GM12878 (cell line): ENCODE data around the gene FUT7. TPM values are rescaled to one million over a fixed set of nuclear protein-coding genes. Genes with fewer than 3 reads are reported as not detected.

Experiments
- ATAC-seq: fragments of 200-7000 bp; cut with Tn5 transposase; 3 replicates; pipeline ENCODE4 v1.9.1; 2020; ENCODE audit warnings: mild to moderate bottlenecking, moderate library complexity
- BruUV-seq: library from RNA; stranded (reverse); fragments of 400-500 nt; replicated peaks from 2 replicates; lab custom pipeline; 2021; lab: Mats Ljungman, UMichigan
- CTCF ChIA-PET: fragments of 300-600 bp; sonication (Branson Sonifier 250); formaldehyde crosslinking; extraction: SDS; loops from one replicate; lab custom pipeline; 2021; ENCODE audit warnings: inconsistent platforms; lab: Yijun Ruan, JAX
- POLR2A ChIA-PET: fragments of 350-600 bp; formaldehyde crosslinking; extraction: SDS; loops from one replicate; lab custom pipeline; 2021; ENCODE audit warnings: inconsistent platforms; lab: Charles Lee
- RAD21 ChIA-PET: fragments of 300-600 bp; sonication (Branson Sonifier 250); formaldehyde crosslinking; loops from one replicate; lab custom pipeline; 2023; ENCODE audit warnings: antibody characterized with exemption; ENCODE audit not compliant: unreplicated experiment; lab: Charles Lee
- SMC1A ChIA-PET: fragments of 300-600 bp; sonication (Branson Sonifier 250); formaldehyde crosslinking; loops from one replicate; lab custom pipeline; 2023; ENCODE audit not compliant: unreplicated experiment, uncharacterized antibody; lab: Charles Lee
- DNase-seq: peaks from one replicate; pipeline ENCODE4 v3.0.0-alpha.2; 2011; ENCODE audit warnings: low read depth, low spot score
- FAIRE-seq: peaks from 3 replicates; lab custom pipeline; 2011; peaks lifted over from hg19 to GRCh38; lab: Jason Lieb, UNC
- H2AFZ ChIP-seq: 2 replicates; pipeline ENCODE4 v1.6.0; 2011; ENCODE audit warnings: low read depth, low read length, control low read depth; ENCODE audit not compliant: control insufficient read depth
- H3K27ac ChIP-seq: 2 replicates; pipeline ENCODE4 v1.5.1; 2011; ENCODE audit warnings: control low read depth; ENCODE audit not compliant: control insufficient read depth, insufficient read depth
- H3K27me3 ChIP-seq, 2 experiments: replicated peaks in 1 of 2; 2 replicates each; pipeline versions ENCODE4 v1.6.0 to v1.6.1; 2011; ENCODE audit warnings: low read length in 1 of 2; ENCODE audit not compliant: control insufficient read depth in 2 of 2, insufficient read depth in 2 of 2
- H3K36me3 ChIP-seq, 2 experiments: 2 replicates each; pipeline ENCODE4 v1.5.1; 2011; ENCODE audit warnings: low read length in 1 of 2; ENCODE audit not compliant: control insufficient read depth in 2 of 2, insufficient read depth in 2 of 2
- H3K4me1 ChIP-seq: 2 replicates; pipeline ENCODE4 v1.6.1; 2011; ENCODE audit warnings: mild to moderate bottlenecking, low read length, moderate library complexity, mixed read lengths; ENCODE audit not compliant: control insufficient read depth, insufficient read depth
- H3K4me2 ChIP-seq: 2 replicates; pipeline ENCODE4 v1.6.0; 2011; ENCODE audit warnings: control low read depth; ENCODE audit not compliant: control insufficient read depth, insufficient read depth
- H3K4me3 ChIP-seq: fragments of 200-600 bp; sonication (generic); 2 replicates; pipeline ENCODE4 v1.5.1; 2016
- H3K79me2 ChIP-seq: 2 replicates; pipeline ENCODE4 v1.6.0; 2011; ENCODE audit warnings: low read length; ENCODE audit not compliant: control insufficient read depth, insufficient read depth
- H3K9ac ChIP-seq: 2 replicates; pipeline ENCODE4 v1.8.0; 2011; ENCODE audit warnings: low read length, control low read depth, mixed read lengths; ENCODE audit not compliant: control insufficient read depth, insufficient read depth
- H3K9me3 ChIP-seq: replicated peaks from 3 replicates; pipeline ENCODE4 v1.5.1; 2011; ENCODE audit warnings: mild to moderate bottlenecking, low read length; ENCODE audit not compliant: control insufficient read depth, insufficient read depth
- H4K20me1 ChIP-seq: 2 replicates; pipeline ENCODE4 v1.6.0; 2011; ENCODE audit not compliant: control insufficient read depth, insufficient read depth
- E2F8 ChIP-seq: fragments of 450-650 bp; IDR thresholded peaks from 2 replicates; pipeline ENCODE4 v1.6.1; 2018; ENCODE audit warnings: mild to moderate bottlenecking, low read depth, moderate library complexity; ENCODE audit not compliant: partially characterized antibody
- NFYB ChIP-seq: IDR thresholded peaks from 2 replicates; pipeline ENCODE4 v1.6.1; 2011; ENCODE audit warnings: low read depth, mild to moderate bottlenecking, low read length, improper control_type of control experiment, moderate library complexity; ENCODE audit not compliant: insufficient read depth
- POLR2A ChIP-seq: IDR thresholded peaks from 2 replicates; pipeline ENCODE4 v1.6.1; 2011; ENCODE audit warnings: low read depth, mild to moderate bottlenecking, low read length
- SIN3A ChIP-seq: IDR thresholded peaks from 2 replicates; pipeline ENCODE4 v1.6.1; 2012; ENCODE audit warnings: low read depth, low read length, improper control_type of control experiment
- SMAD1 ChIP-seq: fragments of 450-650 bp; IDR thresholded peaks from 2 replicates; pipeline ENCODE4 v1.6.1; 2018; ENCODE audit warnings: mild to moderate bottlenecking, low read depth; ENCODE audit not compliant: partially characterized antibody
- WRNIP1 ChIP-seq: IDR thresholded peaks from 2 replicates; pipeline ENCODE4 v1.6.1; 2011; ENCODE audit warnings: low read depth, low read length, improper control_type of control experiment, borderline replicate concordance
- WGBS: methylation state at CpG from one replicate; pipeline ENCODE4 v1.1.6; 2016; ENCODE audit warnings: low lambda C conversion rate; ENCODE audit not compliant: insufficient replicate concordance, insufficient coverage; ENCODE audit errors: missing lambda C conversion rate; 5-methylcytosine and 5-hydroxymethylcytosine counted together
- in situ Hi-C: fragments of 300-500 bp; cut with MboI; formaldehyde crosslinking; loops from 9 replicates; pipeline ENCODE4 v1.14.3; 2018; ENCODE audit warnings: mixed read lengths
- intact Hi-C: fragments of 100-400 bp; cut with micrococcal nuclease; formaldehyde crosslinking; loops from one replicate; pipeline ENCODE4 v1.14.2; 2022; ENCODE audit not compliant: unreplicated experiment
- polyA plus RNA-seq, 11 experiments: library from polyadenylated mRNA; depleted of rRNA in 4 of 11; unstranded in 6 of 11; stranded (reverse) in 5 of 11; fragments of >200 nt; fragmentation: Nextera tagmentation in 4 of 11; fragmentation: Illumina TruSeq in 1 of 11; extraction: Ambion mirVana in 4 of 11; extraction: Trizol in 1 of 11; gene quantifications; 1 replicate in 1 of 11; 2 replicates in 10 of 11; pipeline versions ENCODE4 v1.2.1 to v1.2.3, GENCODE V29; 2011 to 2016; ENCODE audit warnings: inconsistent platforms in 2 of 11, missing spikeins in 2 of 11, low read depth in 1 of 11
- total RNA-seq, 4 experiments: library from RNA; depleted of rRNA in 3 of 4; stranded (reverse); fragments of >200 nt in 3 of 4; fragmentation: Illumina TruSeq in 1 of 4; extraction: Trizol in 1 of 4; gene quantifications; 2 replicates each; pipeline versions ENCODE4 v1.2.1 to v1.2.3, GENCODE V29; 2013 to 2021

The FUT7 gene
- total and polyA plus RNA-seq, 10 of the 15 experiments (the other 5 are each of a cell fraction or from before 2014, with no cell fraction given) = 0.04 to 0.62 (median 0.20) TPM; not detected in 2

GRCh38 chr9:136985027-136985602 is 46.8 kb downstream of the FUT7 start:
- H3K4me2 ChIP-seq = no peak overlapping the region
- no peak overlapping the region for H3K4me3 ChIP-seq
- ChIA-PET POLR2A (interaction anchor here (0.7 kb wide), 1 partner anchor 175 kb away, joined by 5 read pairs; no protein-coding TSS in a partner anchor), CTCF (no interaction called here), SMC1A (no interaction called here), RAD21 (no interaction called here)
- no TSS peak for BruUV-seq
- H3K27me3 ChIP-seq = peaks cover 5 to 6% of the 10 kb centered on the region in 2 experiments
- H3K9ac ChIP-seq = no peak overlapping the region
- TF ChIP-seq E2F8 = no peak
- TF ChIP-seq POLR2A = no peak
- H3K79me2 ChIP-seq = no peaks in the 10 kb centered on the region
- no peaks in the 10 kb centered on the region for H3K36me3 ChIP-seq
- H3K9me3 ChIP-seq = no peaks in the 10 kb centered on the region
- intact Hi-C loops (no loop called here), in situ Hi-C loops (no loop called here)
- WGBS = 13% methylated on average over 43 of the region's 48 CpGs
- no peak overlapping the region for H3K27ac ChIP-seq
- FAIRE-seq (no peak), ATAC-seq (no peak), DNase-seq (no peak)
- H4K20me1 ChIP-seq = peaks cover 3% of the 10 kb centered on the region; the same call in 1 of the 2 replicates
- no peak overlapping the region for H2AFZ ChIP-seq
- H3K4me1 ChIP-seq = no peaks in the 10 kb centered on the region

GRCh38 chr9:136984464-136985026 is 47.3 kb downstream of the FUT7 start:
- Histone ChIP-seq H3K9me3 (no peaks in the 10 kb centered on the region), H3K27me3 (peaks cover 5 to 6% of the 10 kb centered on the region in 2 experiments), H4K20me1 (peaks cover 3% of the 10 kb centered on the region; the same call in 1 of the 2 replicates), H3K79me2 (no peaks in the 10 kb centered on the region), H3K36me3 (no peaks in the 10 kb centered on the region), H3K9ac (no peak overlapping the region), H2AFZ (no peak overlapping the region), H3K27ac (no peak overlapping the region), H3K4me3 (no peak overlapping the region), H3K4me2 (no peak overlapping the region), H3K4me1 (no peaks in the 10 kb centered on the region)
- no TSS peak for BruUV-seq
- 64% methylated on average over 24 of the region's 29 CpGs for WGBS
- DNase-seq (no peak), ATAC-seq (no peak), FAIRE-seq (no peak)
- in situ Hi-C loops = no loop called here
- intact Hi-C loops = no loop called here
- TF ChIP-seq WRNIP1 (no peak), NFYB (no peak), SIN3A (no peak), SMAD1 (no peak)
- ChIA-PET CTCF (no interaction called here), RAD21 (no interaction called here), POLR2A (interaction anchor here (0.7 kb wide), 1 partner anchor 175 kb away, joined by 5 read pairs; no protein-coding TSS in a partner anchor), SMC1A (no interaction called here)
